NB4 (cell line): ENCODE measurements around the gene COX17.

Experiments used
- POLR2A ChIP-seq: IDR thresholded peaks from 2 replicates; pipeline ENCODE4 v1.6.1; 2011; ENCODE audit warnings: mild to moderate bottlenecking; ENCODE audit not compliant: insufficient read length; ENCODE audit errors: extremely low read depth
- TF ChIP-seq, protein P1 (sequence below): IDR thresholded peaks from one replicate; pipeline ENCODE4 v1.5.1; 2012; ENCODE audit warnings: low read depth, low read length

DNA sequence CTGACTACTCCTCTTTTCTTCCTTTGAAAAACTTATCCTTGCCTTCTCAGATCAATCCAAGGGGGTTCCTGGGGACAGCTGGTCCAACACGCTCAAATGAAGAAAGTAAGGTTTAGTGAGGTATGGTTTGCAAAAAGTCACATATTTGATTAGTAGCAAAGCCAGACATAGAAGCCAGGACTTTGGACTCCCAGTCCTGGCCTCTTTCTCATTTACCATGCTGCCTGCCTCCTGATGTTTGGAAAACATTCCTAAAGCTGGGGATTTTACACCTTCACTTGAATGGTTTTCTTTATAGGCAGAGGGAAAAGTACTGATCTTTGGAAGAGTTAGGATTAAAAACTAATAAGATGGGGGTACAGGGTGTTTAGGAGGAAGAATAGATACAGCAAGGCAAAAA lies 31.4 kb downstream of the COX17 start:
- TF ChIP-seq, protein P1, sequence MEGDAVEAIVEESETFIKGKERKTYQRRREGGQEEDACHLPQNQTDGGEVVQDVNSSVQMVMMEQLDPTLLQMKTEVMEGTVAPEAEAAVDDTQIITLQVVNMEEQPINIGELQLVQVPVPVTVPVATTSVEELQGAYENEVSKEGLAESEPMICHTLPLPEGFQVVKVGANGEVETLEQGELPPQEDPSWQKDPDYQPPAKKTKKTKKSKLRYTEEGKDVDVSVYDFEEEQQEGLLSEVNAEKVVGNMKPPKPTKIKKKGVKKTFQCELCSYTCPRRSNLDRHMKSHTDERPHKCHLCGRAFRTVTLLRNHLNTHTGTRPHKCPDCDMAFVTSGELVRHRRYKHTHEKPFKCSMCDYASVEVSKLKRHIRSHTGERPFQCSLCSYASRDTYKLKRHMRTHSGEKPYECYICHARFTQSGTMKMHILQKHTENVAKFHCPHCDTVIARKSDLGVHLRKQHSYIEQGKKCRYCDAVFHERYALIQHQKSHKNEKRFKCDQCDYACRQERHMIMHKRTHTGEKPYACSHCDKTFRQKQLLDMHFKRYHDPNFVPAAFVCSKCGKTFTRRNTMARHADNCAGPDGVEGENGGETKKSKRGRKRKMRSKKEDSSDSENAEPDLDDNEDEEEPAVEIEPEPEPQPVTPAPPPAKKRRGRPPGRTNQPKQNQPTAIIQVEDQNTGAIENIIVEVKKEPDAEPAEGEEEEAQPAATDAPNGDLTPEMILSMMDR = no peak
- TF ChIP-seq POLR2A = no peak
